ENCODE measurements around the gene ISY1. TPM values are rescaled to one million over a fixed set of nuclear protein-coding genes. Genes with fewer than 3 reads are reported as not detected.
"Not testable (repeated sequence)": the region's sequence is repeated elsewhere in the genome, so short reads cannot be mapped to it uniquely, and the experiment has no call there.

Gene ISY1
- total RNA-seq, 1 donor, result 32.4 TPM

GRCh38 chr3:129139911-129140310 lies 21.0 kb downstream of the ISY1 start:
- no peak for TF ChIP-seq CTCF (IDR thresholded peaks at IDR 0.05; ENCODE audit: insufficient read depth, low read depth, low read length)
- DNase-seq (ENCODE audit: low read depth), result no peak

GRCh38 chr3:129136275-129136674 lies 24.6 kb downstream of the ISY1 start:
- not testable (repeated sequence) for H3K4me3 ChIP-seq (ENCODE audit: low read depth, low read length); DNase-seq (ENCODE audit: low read depth)

More at GRCh38 chr3:129139911-129140310, 21.0 kb downstream of the ISY1 start:
- H3K4me3 ChIP-seq (ENCODE audit: low read depth, low read length), result no peak overlapping the region

GRCh38 chr3:129132097-129132866 lies 28.6 kb downstream of the ISY1 start:
- no peak for TF ChIP-seq CTCF (IDR thresholded peaks at IDR 0.05; ENCODE audit: insufficient read depth, low read depth, low read length)
- no peak for DNase-seq (ENCODE audit: low read depth)
- H3K4me3 ChIP-seq (ENCODE audit: low read depth, low read length), result no peak overlapping the region

- no peak for TF ChIP-seq CTCF (IDR thresholded peaks at IDR 0.05; ENCODE audit: insufficient read depth, low read depth, low read length)
- no peak for DNase-seq (ENCODE audit: low read depth)
Measured at GRCh38 chr3:129131465-129132088, 29.3 kb downstream of the ISY1 start.

GRCh38 chr3:129130291-129130813 lies 30.5 kb downstream of the ISY1 start:
- DNase-seq (ENCODE audit: low read depth), result no peak
- H3K4me3 ChIP-seq (ENCODE audit: low read depth, low read length), result no peak overlapping the region
- TF ChIP-seq CTCF (IDR thresholded peaks at IDR 0.05; ENCODE audit: insufficient read depth, low read depth, low read length), result no peak

More at GRCh38 chr3:129131465-129132088, 29.3 kb downstream of the ISY1 start:
- no peak overlapping the region for H3K4me3 ChIP-seq (ENCODE audit: low read depth, low read length)

- no peak overlapping the region for H3K4me3 ChIP-seq (ENCODE audit: low read depth, low read length)
- DNase-seq (ENCODE audit: low read depth), result no peak
- no peak for TF ChIP-seq CTCF (IDR thresholded peaks at IDR 0.05; ENCODE audit: insufficient read depth, low read depth, low read length)
Measured at GRCh38 chr3:129128357-129129155, 32.3 kb downstream of the ISY1 start.
